Activated CD8-positive, alpha-beta T cell treated with anti-CD3 and anti-CD28 coated beads for 36 hours (primary cell): Measurements from ENCODE around the gene XPNPEP2. TPM values are rescaled to one million over a fixed set of nuclear protein-coding genes. Genes with fewer than 3 reads are reported as not detected.

ENCODE experiments used
- ATAC-seq: fragments of 200-7000 bp; cut with Tn5 transposase; one replicate; pipeline ENCODE4 v1.10.0; 2021; ENCODE audit warnings: mild to moderate bottlenecking, moderate library complexity
- CTCF ChIA-PET: fragments of 350-600 bp; sonication (Branson Sonifier 250); formaldehyde crosslinking; loops from one replicate; lab custom pipeline; 2021; ENCODE audit warnings: antibody characterized with exemption; lab: Charles Lee
- POLR2A ChIA-PET: fragments of 350-600 bp; sonication (Branson Sonifier 250); formaldehyde crosslinking; loops from one replicate; lab custom pipeline; 2021; ENCODE audit warnings: antibody characterized with exemption; lab: Charles Lee
- DNase-seq: peaks from one replicate; pipeline ENCODE4 v3.0.0-alpha.2; 2020
- H3K27ac Mint-ChIP-seq: one replicate; pipeline ENCODE4 v1.8.0; 2021; ENCODE audit warnings: mild to moderate bottlenecking, mixed read lengths
- H3K27me3 Mint-ChIP-seq: one replicate; pipeline ENCODE4 v1.8.0; 2021; ENCODE audit warnings: mixed read lengths
- H3K36me3 Mint-ChIP-seq: one replicate; pipeline ENCODE4 v1.8.0; 2021; ENCODE audit warnings: low read depth, mixed read lengths
- H3K4me1 Mint-ChIP-seq: one replicate; pipeline ENCODE4 v1.8.0; 2021; ENCODE audit warnings: low read depth, mixed read lengths
- H3K4me3 Mint-ChIP-seq: one replicate; pipeline ENCODE4 v1.8.0; 2021; ENCODE audit warnings: mild to moderate bottlenecking, moderate library complexity, mixed read lengths
- H3K9me3 Mint-ChIP-seq: one replicate; pipeline ENCODE4 v1.8.0; 2021; ENCODE audit warnings: mixed read lengths
- intact Hi-C: fragments of 100-400 bp; cut with micrococcal nuclease; formaldehyde crosslinking; loops from one replicate; pipeline ENCODE4 v1.10.0; 2022
- total RNA-seq, 2 experiments: library from RNA; stranded (reverse); gene quantifications; one replicate each; pipeline ENCODE4 v1.2.3, GENCODE V29; 2021
- TF ChIP-seq, protein P1 (sequence below): fragments of 200-600 bp; IDR thresholded peaks from one replicate; pipeline ENCODE4 v1.8.0; 2022; ENCODE audit warnings: antibody characterized with exemption, mild to moderate bottlenecking

Gene XPNPEP2
- total RNA-seq, 2 experiments from 2014 or later = 0.16 to 0.38 TPM

DNA sequence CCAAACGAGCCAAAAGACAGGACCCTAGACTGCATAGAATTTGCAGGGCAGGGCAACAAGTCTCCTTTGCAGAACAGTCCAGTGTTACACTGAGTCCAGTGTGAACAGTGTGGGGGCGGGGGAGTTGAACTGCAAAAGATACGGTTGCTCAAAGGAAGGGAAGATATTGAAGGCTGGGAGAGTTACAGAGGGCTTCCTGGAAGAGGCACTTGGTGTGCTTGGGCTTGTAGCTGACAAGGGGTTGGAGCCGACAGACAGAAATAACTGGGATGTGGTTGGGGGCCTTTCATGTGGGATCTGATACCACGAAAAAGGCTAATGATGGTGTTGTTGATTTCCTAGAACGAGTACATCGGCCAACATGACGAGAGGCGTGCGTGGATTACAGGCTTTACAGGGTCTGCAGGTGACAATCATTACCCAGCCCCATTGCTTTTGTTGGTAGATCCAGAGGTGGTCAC is 6.1 kb downstream of the XPNPEP2 start:
- peak; percentile 75 for DNase-seq
- intact Hi-C loops = loop anchor here (5.0 kb wide), 1 partner anchor 37 kb away; no protein-coding TSS in a partner anchor
- Mint-ChIP-seq H3K9me3 (no peaks in the 10 kb centered on the region), H3K27me3 (no peaks in the 10 kb centered on the region), H3K4me1 (peaks cover 40% of the 10 kb centered on the region), H3K27ac (peak overlapping the region; percentile 72), H3K4me3 (peak overlapping the region; percentile 1), H3K36me3 (no peaks in the 10 kb centered on the region)
- POLR2A ChIA-PET = interaction anchor here (0.6 to 2.2 kb wide), 5 partner anchors 10 to 1109 kb away, joined by 3 to 7 read pairs (median 4); partner anchors contain the start of gene ZDHHC9
- CTCF ChIA-PET = interaction anchor here (1.0 to 1.9 kb wide), 4 partner anchors 10 to 18 kb away, joined by 3 to 5 read pairs (median 3); no protein-coding TSS in a partner anchor
- TF ChIP-seq, protein P1, sequence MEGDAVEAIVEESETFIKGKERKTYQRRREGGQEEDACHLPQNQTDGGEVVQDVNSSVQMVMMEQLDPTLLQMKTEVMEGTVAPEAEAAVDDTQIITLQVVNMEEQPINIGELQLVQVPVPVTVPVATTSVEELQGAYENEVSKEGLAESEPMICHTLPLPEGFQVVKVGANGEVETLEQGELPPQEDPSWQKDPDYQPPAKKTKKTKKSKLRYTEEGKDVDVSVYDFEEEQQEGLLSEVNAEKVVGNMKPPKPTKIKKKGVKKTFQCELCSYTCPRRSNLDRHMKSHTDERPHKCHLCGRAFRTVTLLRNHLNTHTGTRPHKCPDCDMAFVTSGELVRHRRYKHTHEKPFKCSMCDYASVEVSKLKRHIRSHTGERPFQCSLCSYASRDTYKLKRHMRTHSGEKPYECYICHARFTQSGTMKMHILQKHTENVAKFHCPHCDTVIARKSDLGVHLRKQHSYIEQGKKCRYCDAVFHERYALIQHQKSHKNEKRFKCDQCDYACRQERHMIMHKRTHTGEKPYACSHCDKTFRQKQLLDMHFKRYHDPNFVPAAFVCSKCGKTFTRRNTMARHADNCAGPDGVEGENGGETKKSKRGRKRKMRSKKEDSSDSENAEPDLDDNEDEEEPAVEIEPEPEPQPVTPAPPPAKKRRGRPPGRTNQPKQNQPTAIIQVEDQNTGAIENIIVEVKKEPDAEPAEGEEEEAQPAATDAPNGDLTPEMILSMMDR = no peak
- ATAC-seq = peak; percentile 79

DNA sequence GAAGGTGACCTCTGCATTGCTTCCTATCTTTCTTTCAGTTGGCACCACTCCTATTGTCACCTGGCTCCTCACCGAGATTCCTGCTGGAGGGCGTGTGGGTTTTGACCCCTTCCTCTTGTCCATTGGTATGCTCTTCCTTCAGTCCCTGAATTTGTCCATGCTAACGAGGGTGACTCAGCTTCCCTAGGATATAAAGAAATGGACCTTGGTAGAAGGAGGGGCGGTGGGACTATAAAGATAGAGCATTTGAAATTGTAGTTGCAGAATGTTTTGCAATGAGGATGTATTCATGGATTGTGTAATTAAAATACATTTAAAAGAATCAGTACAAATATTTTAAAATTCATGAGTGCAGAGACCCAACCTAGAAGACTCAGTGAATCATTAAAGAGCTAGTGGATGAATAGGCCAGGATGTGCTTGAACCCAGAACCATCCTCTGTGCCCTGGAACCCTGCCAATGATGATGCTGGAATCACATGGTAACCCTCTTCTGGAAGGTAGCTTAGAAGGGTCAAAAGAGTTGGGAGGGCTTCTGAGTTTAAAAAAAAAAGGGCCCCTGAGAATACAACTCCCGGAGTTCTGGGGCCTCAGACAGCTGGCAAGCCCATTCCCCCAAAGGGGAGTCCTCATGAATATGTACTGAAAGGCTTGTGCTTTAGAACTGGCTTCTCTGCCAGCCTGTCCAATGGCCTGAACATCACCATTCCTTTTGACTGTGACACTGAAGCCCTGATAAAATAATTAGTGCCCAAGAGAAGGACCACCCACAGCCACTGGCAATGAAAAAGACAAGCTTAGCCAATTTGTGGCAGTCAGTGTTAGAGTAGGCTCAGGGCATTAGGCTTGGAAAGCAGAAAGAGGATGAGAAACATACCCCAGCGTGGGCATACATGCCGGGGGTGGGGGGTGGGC is 8.0 kb downstream of the XPNPEP2 start:
- peaks cover 36% of the 10 kb centered on the region for H3K4me1 Mint-ChIP-seq
- H3K36me3 Mint-ChIP-seq = no peaks in the 10 kb centered on the region
- H3K9me3 Mint-ChIP-seq = no peaks in the 10 kb centered on the region
- no peak for ATAC-seq
- TF ChIP-seq, protein P1 = no peak
- intact Hi-C loops = loop anchor here (5.0 kb wide), 1 partner anchor 35 kb away; no protein-coding TSS in a partner anchor
- ChIA-PET POLR2A (interaction anchor here (2.2 kb wide), 1 partner anchor 9 kb away, joined by 7 read pairs; no protein-coding TSS in a partner anchor), CTCF (interaction anchor here (1.2 kb wide), 1 partner anchor 77 kb away, joined by 6 read pairs; no protein-coding TSS in a partner anchor)
- no peak overlapping the region for H3K4me3 Mint-ChIP-seq
- no peak for DNase-seq
- no peak overlapping the region for H3K27ac Mint-ChIP-seq
- no peaks in the 10 kb centered on the region for H3K27me3 Mint-ChIP-seq

DNA sequence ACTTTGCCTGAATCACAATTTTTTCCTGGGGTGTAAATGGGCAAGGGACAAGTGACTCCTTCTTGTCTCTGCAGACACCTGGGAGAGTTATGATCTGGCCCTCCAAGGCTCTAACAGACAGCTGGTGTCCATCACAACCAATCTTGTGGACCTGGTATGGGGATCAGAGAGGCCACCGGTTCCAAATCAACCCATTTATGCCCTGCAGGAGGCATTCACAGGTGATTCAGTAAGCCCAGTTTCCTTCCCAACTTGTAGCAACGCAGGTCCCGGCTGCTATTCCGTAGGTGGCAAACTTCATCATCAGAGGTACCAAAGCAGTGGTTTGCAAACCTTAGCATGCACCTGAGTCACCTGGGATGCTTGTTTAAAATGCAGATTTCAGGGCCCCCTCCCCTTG is 8.8 kb downstream of the XPNPEP2 start:
- H3K27me3 Mint-ChIP-seq = no peaks in the 10 kb centered on the region
- H3K36me3 Mint-ChIP-seq = no peaks in the 10 kb centered on the region
- ATAC-seq = no peak
- no peak for DNase-seq
- no peaks in the 10 kb centered on the region for H3K9me3 Mint-ChIP-seq
- no peak overlapping the region for H3K27ac Mint-ChIP-seq
- CTCF ChIA-PET = interaction anchor here (1.2 kb wide), 1 partner anchor 76 kb away, joined by 6 read pairs; no protein-coding TSS in a partner anchor
- intact Hi-C loops = loop anchor here (5.0 kb wide), 1 partner anchor 35 kb away; no protein-coding TSS in a partner anchor
- H3K4me1 Mint-ChIP-seq = peaks cover 34% of the 10 kb centered on the region
- H3K4me3 Mint-ChIP-seq = no peak overlapping the region
- TF ChIP-seq, protein P1 = no peak
- POLR2A ChIA-PET = no interaction called here

DNA sequence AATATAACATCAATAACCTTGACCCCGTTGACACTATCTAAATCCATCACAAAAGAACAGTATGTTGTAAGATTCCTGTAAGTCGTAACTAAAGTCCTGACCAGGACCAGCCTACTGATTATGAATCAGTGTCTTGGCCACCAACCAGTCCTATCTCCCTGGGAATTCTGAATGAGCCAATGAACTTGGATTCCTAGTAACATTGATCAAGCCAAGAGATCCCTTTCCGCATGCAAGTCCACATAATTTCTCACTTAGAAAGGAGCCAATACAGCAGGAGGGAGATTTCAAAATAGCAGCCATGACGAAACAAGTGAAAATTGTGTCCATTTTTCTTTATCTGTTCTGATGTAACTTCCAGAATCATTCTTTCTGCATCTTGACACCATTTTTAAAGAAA is 9.5 kb downstream of the XPNPEP2 start:
- ATAC-seq = no peak
- Mint-ChIP-seq H3K27me3 (no peaks in the 10 kb centered on the region), H3K27ac (no peak overlapping the region), H3K9me3 (no peaks in the 10 kb centered on the region), H3K4me3 (no peak overlapping the region), H3K36me3 (no peaks in the 10 kb centered on the region), H3K4me1 (peaks cover 27% of the 10 kb centered on the region)
- ChIA-PET POLR2A (no interaction called here), CTCF (no interaction called here)
- no peak for DNase-seq
- intact Hi-C loops = loop anchor here (5.0 kb wide), 1 partner anchor 34 kb away; no protein-coding TSS in a partner anchor
- TF ChIP-seq, protein P1 = no peak
